Stimulated activated effector memory CD8-positive, alpha-beta T cell treated with anti-CD3 and anti-CD28 coated beads, Interleukin-12 subunit alpha, Interleukin-12 subunit beta, amount 100 ng/mL, for 72 hours (primary cell): ENCODE data around the gene ZBTB32.

Source experiments
- ATAC-seq: fragments of 150-1000 bp; cut with Tn5 transposase; 2 replicates; pipeline ENCODE4 v1.10.0; 2021
- DNase-seq, 2 donors: peaks; one replicate each; pipeline ENCODE4 v3.0.0; 2021 to 2022; ENCODE audit warnings: low spot score in 2 of 2
- H3K27ac Mint-ChIP-seq: one replicate; pipeline ENCODE4 v1.8.0; 2022; ENCODE audit warnings: mild to moderate bottlenecking, mixed read lengths
- H3K36me3 Mint-ChIP-seq: one replicate; pipeline ENCODE4 v1.8.0; 2022; ENCODE audit warnings: mild to moderate bottlenecking, mixed read lengths
- H3K4me1 Mint-ChIP-seq: one replicate; pipeline ENCODE4 v1.8.0; 2022; ENCODE audit warnings: mixed read lengths
- H3K4me3 Mint-ChIP-seq: one replicate; pipeline ENCODE4 v1.8.0; 2022; ENCODE audit warnings: mild to moderate bottlenecking, mixed read lengths
- H3K9me3 Mint-ChIP-seq: one replicate; pipeline ENCODE4 v1.8.0; 2022; ENCODE audit warnings: mixed read lengths

Gene ZBTB32

DNA sequence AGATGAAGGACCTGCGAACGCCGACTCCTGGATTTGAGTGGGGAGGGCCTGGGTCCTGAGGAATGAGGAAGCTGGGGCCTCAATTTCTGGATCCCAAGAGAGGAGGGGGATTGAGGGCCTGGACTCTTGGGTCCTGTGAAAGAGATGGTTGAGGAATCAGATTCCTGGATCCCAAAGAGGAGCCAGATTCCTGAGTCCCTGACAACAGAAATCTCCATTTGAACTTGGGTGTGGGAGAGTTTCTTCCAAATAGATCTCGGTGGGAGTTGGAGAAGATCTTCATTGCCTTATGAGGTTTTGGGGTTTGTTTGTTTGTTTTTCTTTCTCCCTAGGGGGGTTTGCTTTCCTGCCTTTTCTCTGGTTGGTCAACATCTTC is 41.7 kb downstream of the ZBTB32 start:
- H3K4me3 Mint-ChIP-seq: peak overlapping the region; percentile 94
- no peaks in the 10 kb centered on the region for H3K9me3 Mint-ChIP-seq
- H3K4me1 Mint-ChIP-seq: peaks cover 76% of the 10 kb centered on the region
- no peak for DNase-seq
- ATAC-seq: no peak
- H3K36me3 Mint-ChIP-seq: peaks cover 43% of the 10 kb centered on the region
- H3K27ac Mint-ChIP-seq: peak overlapping the region; percentile 100

DNA sequence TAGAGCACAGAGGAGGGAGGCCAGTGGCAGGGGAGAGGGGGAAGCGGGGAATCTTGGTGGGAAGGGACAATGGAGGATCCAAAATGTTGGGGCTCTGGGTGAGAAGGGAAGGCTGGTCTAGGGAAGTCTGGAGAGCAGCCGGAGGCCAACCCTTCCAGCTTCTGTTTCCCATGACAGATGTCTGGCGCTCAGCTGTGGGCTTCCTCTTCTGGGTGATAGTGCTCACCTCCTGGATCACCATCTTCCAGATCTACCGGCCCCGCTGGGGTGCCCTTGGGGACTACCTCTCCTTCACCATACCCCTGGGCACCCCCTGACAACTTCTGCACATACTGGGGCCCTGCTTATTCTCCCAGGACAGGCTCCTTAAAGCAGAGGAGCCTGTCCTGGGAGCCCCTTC is 42.2 kb downstream of the ZBTB32 start:
- Mint-ChIP-seq H3K27ac (peak overlapping the region; percentile 100), H3K9me3 (no peaks in the 10 kb centered on the region), H3K4me1 (peaks cover 76% of the 10 kb centered on the region), H3K36me3 (peaks cover 39% of the 10 kb centered on the region), H3K4me3 (peak overlapping the region; percentile 94)
- DNase-seq (no peak), ATAC-seq (no peak)

DNA sequence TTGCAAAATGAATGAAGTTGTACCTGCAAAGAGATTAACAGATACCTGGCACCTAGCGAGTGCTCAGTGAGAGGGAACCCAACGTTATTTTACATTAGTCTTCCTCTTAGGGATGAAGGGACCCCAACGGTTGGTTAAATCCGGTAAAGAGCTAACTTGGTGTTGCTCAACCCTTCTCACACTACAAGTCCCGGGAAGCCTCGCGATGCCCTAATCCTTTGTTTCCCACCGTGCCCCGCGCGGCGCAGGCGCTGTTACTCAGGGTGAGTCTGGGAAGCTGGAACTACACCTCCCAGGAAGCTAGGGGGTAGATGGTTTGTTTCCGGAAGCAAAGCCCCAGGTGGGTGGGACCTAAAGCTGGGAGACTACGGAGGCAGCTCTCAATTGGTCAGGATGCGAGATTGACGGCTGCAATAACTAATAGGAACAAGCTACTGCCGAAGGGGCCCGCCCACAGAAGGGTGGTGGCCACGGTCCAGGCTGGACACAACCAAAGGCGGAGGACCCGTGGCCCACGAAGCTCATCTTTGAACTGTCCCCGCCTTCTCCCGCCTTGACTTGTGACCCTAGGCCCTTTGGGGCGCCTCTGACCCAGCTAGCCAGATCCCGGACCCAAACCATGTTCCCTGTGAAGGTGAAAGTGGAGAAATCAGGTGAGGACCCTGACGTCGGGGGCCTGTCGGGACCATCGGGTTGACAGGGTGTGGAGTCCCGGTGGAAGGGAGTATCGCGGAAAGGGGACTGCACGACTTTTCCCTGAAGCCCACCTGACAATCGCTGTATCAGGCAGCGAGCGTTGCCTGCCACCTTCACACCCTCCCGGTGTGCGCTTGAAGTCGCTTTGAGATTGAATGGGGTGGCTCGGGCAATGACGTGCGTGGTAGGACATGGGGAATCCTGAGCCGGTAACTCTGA is 44.0 kb downstream of the ZBTB32 start, which contains the start of gene LIN37:
Gene LIN37 (plus strand): TSS at position 471 of the 915 bp plus-strand sequence. CDS start 149 bp downstream, at position 620.
- Mint-ChIP-seq H3K4me1 (peaks cover 63% of the 10 kb centered on the region), H3K27ac (peak within 1 kb of the TSS; percentile 90), H3K9me3 (no peaks in the 10 kb centered on the region), H3K4me3 (peak within 1 kb of the TSS; percentile 96), H3K36me3 (peaks cover 23% of the 10 kb centered on the region)
- DNase-seq (peak; percentile 95 to 99), ATAC-seq (peak; percentile 82)

DNA sequence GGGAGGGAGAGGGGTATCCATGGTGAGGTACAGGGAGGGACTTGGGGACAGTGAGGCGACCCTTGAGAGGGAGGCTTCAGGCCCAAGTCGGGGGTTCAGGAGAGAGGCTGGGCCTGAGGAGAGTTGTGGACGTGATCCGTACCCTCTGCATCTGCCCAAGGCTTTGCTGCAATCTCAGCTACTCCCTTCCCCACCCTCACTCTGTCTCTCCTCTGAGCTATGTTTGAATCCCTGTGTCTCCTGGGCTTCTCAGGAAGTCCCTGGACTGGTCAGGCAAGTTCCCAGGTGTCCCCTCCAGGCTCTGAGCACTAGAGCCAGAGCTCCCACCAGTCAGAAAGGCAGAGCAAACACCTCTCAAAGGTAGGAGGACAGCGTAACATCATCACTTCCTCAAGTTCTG is 45.8 kb downstream of the ZBTB32 start:
- DNase-seq: no peak
- Mint-ChIP-seq H3K27ac (peak overlapping the region; percentile 90), H3K4me3 (peak overlapping the region; percentile 96), H3K36me3 (peaks cover 23% of the 10 kb centered on the region), H3K4me1 (peaks cover 50% of the 10 kb centered on the region), H3K9me3 (no peaks in the 10 kb centered on the region)
- no peak for ATAC-seq

DNA sequence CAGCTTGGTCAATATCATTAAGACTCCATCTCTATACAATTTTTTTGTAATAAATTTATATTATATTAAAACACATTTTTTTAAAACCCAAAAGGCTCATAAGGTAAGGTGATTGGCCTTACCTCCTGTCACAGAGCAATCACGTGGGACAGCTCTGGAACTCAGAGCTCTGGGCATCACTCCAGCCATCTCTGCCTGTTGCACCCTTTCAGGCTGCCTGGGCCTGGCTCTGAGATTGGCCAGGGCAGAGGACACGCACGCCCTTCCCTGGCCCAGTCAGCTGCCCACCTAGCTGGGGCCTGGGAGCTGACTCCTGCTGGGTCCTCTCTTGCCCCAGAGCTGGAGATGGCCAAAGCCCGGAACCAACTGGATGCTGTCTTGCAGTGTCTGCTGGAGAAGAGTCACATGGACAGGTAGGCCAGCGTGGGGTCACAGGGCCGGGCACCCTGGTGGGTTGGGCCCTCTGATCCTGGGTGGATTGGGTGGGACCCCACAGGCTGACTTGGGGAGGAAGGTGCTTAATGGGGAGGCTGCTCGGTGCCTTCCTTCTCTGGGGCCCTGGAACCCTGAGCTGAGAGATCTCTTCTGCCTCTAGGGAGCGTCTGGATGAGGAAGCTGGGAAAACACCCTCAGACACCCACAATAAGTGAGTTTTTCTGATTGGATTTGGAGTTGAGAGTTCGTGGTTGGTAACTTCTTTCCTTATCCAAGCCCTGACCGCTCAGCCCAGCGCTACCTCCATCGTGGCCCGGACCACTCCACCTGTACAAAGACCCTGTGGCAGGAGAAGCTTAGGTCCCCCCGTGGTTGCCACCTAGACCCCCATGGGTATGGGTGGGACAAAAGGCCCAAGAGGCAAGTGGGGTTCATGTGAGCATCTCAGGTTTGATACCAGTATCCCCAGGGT is 47.7 kb downstream of the ZBTB32 start:
- Mint-ChIP-seq H3K36me3 (peaks cover 22% of the 10 kb centered on the region), H3K27ac (no peak overlapping the region), H3K4me3 (no peak overlapping the region), H3K9me3 (no peaks in the 10 kb centered on the region), H3K4me1 (peaks cover 45% of the 10 kb centered on the region)
- ATAC-seq: no peak
- no peak for DNase-seq

DNA sequence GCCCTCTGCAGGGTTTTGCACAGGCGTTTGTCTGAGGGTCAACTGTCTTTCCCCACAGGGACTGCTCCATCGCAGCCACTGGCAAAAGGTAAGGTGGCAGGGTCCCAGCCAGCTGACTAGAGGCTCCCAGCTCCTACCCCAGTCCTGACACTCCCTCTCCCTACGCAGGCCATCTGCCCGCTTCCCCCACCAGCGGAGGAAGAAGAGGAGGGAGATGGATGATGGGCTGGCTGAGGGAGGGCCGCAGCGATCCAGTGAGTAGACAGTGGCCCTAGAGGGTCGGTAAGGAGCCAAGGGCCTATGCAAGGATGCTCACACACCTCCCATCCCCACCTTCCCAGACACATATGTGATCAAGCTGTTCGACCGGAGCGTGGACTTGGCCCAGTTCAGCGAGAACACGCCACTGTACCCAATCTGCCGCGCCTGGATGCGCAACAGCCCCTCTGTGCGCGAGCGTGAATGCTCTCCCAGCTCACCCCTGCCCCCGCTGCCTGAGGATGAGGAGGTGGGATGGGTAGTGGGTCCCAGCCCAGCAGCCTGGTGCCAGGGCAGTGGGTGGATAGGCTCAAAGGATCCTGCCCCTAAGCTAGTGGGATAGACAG is 48.5 kb downstream of the ZBTB32 start:
- H3K9me3 Mint-ChIP-seq: no peaks in the 10 kb centered on the region
- ATAC-seq: no peak
- H3K4me1 Mint-ChIP-seq: peaks cover 51% of the 10 kb centered on the region
- H3K27ac Mint-ChIP-seq: no peak overlapping the region
- H3K36me3 Mint-ChIP-seq: peaks cover 27% of the 10 kb centered on the region
- no peak overlapping the region for H3K4me3 Mint-ChIP-seq
- no peak for DNase-seq

DNA sequence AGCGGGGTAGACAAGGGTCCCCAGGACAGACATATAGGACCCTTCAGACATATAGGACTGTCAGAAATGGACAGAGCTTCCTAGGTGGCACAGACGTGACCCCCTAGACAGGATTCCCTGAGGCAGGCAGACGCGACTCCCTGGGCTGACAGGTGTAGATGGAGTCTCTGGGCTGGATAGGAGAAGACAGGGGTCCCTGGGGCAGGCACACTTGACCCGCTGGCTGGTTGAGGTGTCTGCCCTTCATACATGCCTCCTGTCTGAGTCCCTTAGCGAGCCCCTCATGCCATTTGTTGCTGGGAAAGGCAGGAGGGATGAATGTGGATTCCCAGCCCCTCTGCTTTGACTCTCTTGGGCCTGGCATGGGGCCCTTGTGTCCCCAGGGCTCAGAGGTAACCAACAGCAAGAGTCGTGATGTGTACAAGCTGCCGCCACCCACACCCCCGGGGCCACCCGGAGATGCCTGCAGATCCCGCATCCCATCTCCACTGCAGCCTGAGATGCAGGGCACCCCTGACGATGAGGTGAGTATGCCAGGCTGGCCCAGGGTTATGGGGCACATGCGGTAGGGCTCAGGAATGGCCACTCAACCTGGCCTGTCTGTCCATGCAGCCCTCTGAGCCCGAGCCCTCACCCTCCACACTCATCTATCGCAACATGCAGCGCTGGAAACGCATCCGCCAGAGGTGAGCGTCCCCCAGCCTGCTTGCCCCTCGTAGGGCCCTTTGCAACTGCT is 49.4 kb downstream of the ZBTB32 start:
- ATAC-seq: no peak
- no peak for DNase-seq
- H3K4me1 Mint-ChIP-seq: peaks cover 45% of the 10 kb centered on the region
- no peak overlapping the region for H3K4me3 Mint-ChIP-seq
- H3K9me3 Mint-ChIP-seq: no peaks in the 10 kb centered on the region
- peaks cover 23% of the 10 kb centered on the region for H3K36me3 Mint-ChIP-seq
- H3K27ac Mint-ChIP-seq: no peak overlapping the region

DNA sequence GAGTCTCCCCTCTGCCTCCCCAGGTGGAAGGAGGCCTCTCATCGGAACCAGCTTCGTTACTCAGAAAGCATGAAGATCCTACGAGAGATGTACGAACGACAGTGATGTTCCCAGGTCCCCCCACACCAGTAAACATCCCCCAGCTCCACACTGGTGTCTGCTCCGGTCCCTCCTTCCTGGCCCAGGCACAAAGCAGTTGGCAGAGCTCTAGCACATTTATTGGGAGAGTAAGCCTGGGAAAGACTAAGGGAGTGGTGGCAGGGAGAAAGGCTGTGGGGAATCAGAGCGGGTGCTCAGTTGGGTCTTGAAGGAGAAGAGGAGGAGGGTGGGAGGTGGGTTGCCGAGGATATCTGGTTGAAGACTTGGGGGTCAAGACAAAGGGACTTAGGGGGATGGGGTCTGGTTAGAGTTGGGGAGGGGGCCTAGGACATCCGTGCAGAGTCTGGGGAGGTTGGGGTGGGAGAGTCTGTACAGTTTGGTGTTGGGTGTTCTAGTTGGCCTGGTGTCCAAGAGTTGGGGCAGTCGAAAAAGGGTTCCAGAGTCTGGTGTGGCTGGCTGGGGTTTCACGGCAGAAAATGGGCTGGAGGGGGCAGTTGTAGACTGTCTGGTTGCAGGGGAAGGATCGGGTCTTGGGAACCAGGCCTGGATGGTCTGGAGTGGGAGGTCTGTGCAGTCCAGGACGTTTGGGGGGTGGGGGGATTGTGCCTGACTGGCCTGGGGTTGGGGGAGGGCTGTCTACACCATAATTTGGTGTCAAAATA is 50.2 kb downstream of the ZBTB32 start:
- Mint-ChIP-seq H3K36me3 (peaks cover 26% of the 10 kb centered on the region), H3K4me3 (peak overlapping the region; percentile 19), H3K9me3 (no peaks in the 10 kb centered on the region), H3K4me1 (peaks cover 45% of the 10 kb centered on the region), H3K27ac (no peak overlapping the region)
- DNase-seq (no peak), ATAC-seq (no peak)

DNA sequence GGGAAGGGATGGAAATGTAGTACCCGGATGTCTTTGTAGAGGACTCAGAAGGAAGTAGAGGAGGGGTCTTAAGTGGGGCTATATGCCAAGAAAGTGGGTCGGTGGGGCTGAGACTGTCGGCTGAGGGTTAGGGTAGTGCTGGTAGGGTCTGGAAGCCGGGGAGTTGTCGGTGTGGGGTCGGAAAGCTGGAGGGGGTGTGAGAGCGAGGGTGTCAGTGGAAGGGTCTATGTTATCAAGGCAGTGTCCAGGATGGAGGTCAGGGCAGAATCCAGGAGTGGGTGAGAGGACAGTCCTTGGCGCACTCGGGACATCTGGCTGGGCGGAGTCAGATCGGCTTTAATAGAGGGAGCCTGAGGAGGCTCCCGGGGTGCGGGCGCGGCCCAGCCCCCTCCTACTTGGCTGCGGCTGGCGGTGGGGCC is 50.8 kb downstream of the ZBTB32 start:
- Mint-ChIP-seq H3K4me3 (peak overlapping the region; percentile 19), H3K36me3 (peaks cover 28% of the 10 kb centered on the region), H3K27ac (no peak overlapping the region), H3K9me3 (no peaks in the 10 kb centered on the region), H3K4me1 (peaks cover 42% of the 10 kb centered on the region)
- DNase-seq (no peak), ATAC-seq (no peak)

DNA sequence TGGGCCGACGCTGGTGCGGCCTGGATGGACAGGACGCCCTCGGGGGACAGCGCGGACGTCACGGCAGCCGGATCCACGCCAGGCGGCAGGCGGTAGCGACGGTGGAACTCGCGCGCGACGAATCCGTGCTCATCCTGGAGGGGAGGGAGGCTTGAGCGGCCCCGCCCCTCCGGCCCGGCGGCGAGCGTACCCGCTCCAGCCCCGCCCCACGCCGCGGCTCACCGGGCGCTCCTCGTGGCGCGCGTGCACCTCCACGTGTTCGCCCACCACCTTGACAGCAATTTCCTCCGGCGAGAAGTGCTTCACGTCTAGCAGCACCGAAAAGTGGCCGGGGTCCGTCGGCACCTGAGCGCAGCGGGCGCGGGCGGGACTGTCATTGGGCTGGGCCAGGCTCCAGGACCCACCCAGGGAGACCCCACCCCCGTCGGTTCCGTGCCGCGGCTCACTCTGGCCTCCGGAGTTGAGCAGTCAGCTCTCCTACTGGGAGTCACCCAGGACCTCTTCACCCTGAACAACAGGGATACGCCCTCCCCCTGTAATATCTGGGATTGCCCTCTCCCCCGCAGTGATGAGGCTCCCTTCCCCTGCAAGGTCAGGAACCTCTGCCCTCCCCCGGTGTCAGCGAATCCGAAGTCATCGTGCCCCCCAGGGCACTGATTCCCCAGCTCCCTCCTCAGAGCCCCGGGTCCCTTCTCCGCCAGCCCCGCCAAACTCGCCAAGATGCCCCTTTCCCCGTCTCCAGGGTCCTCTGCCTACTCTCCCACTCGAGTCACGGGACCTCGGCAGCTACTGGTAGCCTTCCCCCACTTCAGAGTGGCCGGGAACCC is 51.4 kb downstream of the ZBTB32 start:
- Mint-ChIP-seq H3K27ac (no peak overlapping the region), H3K4me3 (peak overlapping the region; percentile 40), H3K4me1 (peaks cover 40% of the 10 kb centered on the region), H3K36me3 (peaks cover 28% of the 10 kb centered on the region), H3K9me3 (no peaks in the 10 kb centered on the region)
- no peak for DNase-seq
- ATAC-seq: no peak

DNA sequence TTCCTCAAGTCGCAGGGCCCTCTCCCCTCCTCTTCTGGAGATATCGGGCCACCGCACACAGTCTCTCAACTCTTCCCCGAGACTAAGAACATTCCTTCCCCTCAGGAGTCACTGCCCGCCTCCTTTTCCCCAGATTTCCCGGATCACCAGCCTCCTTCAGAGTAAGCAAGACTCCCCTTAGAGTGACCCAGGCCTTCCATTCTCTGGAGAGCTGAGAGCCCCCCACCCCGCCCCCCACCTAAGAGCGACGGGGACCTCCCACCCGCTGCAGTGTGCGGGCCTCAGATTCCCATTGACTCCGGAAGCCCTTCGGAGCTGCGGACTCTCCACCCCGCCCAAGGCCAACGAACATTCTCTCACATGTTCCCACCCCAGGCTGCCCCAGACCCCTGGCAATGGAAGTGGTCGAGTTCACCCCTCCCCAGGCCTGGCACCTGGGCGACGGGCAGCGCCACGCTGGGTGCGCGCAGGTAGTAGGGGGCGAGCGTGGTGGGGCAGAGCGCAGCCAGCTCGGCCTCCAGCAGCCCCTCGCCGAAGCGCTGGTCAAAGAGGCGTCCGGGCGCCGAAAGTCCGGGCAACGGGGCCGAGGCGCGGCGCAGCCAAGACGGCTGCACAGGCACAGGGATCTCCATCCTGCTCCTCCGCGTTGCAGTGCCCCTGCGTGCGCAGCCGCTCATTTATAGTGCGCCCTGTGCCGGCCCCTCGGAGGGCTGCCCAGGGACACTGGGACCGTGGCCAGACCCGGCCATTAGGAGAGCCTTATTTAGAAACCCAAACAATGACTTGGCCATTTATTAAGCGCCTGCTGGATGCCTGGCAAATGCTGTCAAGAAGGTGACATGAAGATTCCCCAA is 52.2 kb downstream of the ZBTB32 start, which contains the start of gene HSPB6:
Gene HSPB6 (minus strand): TSS at position 653 of the 854 bp plus-strand sequence. CDS start 21 bp downstream, at position 632.
- Mint-ChIP-seq H3K9me3 (no peaks in the 10 kb centered on the region), H3K27ac (peak within 1 kb of the TSS; percentile 97), H3K4me1 (peaks cover 40% of the 10 kb centered on the region), H3K4me3 (peak within 1 kb of the TSS; percentile 93), H3K36me3 (peaks cover 28% of the 10 kb centered on the region)
- ATAC-seq (no peak), DNase-seq (no peak)

DNA sequence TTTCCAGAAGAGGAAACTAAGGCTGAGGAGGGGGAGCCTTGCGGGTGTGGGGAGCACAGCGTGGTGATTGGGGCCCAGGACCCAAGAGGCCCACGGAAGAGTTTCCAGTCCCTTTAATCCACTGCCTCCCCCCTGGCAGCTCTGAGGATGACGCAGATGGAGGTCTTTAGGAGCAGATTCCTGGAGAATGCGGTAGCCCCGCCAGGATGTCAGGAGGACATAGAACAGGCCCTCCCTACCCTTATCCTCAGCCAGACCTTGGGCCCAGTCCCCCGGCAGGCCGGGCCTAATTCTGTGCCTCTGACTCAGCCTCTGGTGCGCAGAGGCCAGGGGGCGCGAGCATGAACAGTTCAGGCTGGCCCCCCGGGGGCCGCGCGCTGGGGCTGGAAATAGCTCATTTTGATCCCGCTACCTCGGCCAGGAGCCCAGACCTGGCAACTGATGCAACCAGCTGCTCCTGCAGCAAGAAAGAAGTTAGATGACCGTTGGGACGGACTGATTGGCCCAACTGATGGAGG is 52.9 kb downstream of the ZBTB32 start:
- DNase-seq (peak in 1 of 2 donors; percentile 71), ATAC-seq (peak; percentile 11)
- Mint-ChIP-seq H3K9me3 (no peaks in the 10 kb centered on the region), H3K36me3 (peaks cover 34% of the 10 kb centered on the region), H3K4me1 (peaks cover 40% of the 10 kb centered on the region), H3K27ac (peak overlapping the region; percentile 97), H3K4me3 (peak overlapping the region; percentile 93)
